ENCODE results near the gene MYH11.
"Not testable (repeated sequence)": the region's sequence is repeated elsewhere in the genome, so short reads cannot be mapped to it uniquely, and the experiment has no call there.

MYH11 gene

GRCh38 chr16:15819046-15819445 is 37.8 kb downstream of the MYH11 start:
- TF ChIP-seq CTCF (IDR thresholded peaks at IDR 0.05) (no peak), ZFX (IDR thresholded peaks at IDR 0.05; ENCODE audit: borderline replicate concordance) (no peak)
- no peak overlapping the region for H3K27ac ChIP-seq

GRCh38 chr16:15817446-15817845 is 39.4 kb downstream of the MYH11 start:
- no peak for TF ChIP-seq ZFX (IDR thresholded peaks at IDR 0.05; ENCODE audit: borderline replicate concordance)
- TF ChIP-seq CTCF (IDR thresholded peaks at IDR 0.05): no peak
- H3K27ac ChIP-seq: no peak overlapping the region

GRCh38 chr16:15816228-15816627 is 40.6 kb downstream of the MYH11 start:
- TF ChIP-seq ZFX (IDR thresholded peaks at IDR 0.05; ENCODE audit: borderline replicate concordance): no peak
- no peak for TF ChIP-seq CTCF (IDR thresholded peaks at IDR 0.05)
- H3K27ac ChIP-seq: no peak overlapping the region

GRCh38 chr16:15812401-15812750 is 44.5 kb downstream of the MYH11 start:
- H3K27ac ChIP-seq: 0 out of 2 replicates have a peak overlapping the region, but pooled peaks have one; percentile 36

- H3K27ac ChIP-seq: peak overlapping the region; percentile 36; the same call in 1 of the 2 replicates
- no peak for TF ChIP-seq CTCF (IDR thresholded peaks at IDR 0.05)
- no peak for TF ChIP-seq ZFX (IDR thresholded peaks at IDR 0.05; ENCODE audit: borderline replicate concordance)
These were observed 45.1 kb downstream of the MYH11 start for GRCh38 chr16:15811481-15812400.

GRCh38 chr16:15810949-15811348 is 45.9 kb downstream of the MYH11 start:
- TF ChIP-seq CTCF (IDR thresholded peaks at IDR 0.05) (no peak), ZFX (IDR thresholded peaks at IDR 0.05; ENCODE audit: borderline replicate concordance) (no peak)
- H3K27ac ChIP-seq: no peak overlapping the region

- TF ChIP-seq CTCF (IDR thresholded peaks at IDR 0.05): no peak
- TF ChIP-seq ZFX (IDR thresholded peaks at IDR 0.05; ENCODE audit: borderline replicate concordance): no peak
- H3K27ac ChIP-seq: no peak overlapping the region
These were observed 46.4 kb downstream of the MYH11 start for GRCh38 chr16:15810411-15810810.

GRCh38 chr16:15809297-15809696 is 47.5 kb downstream of the MYH11 start:
- not testable (repeated sequence) for H3K27ac ChIP-seq
